ENCODE results near the gene ACOX2.

DNA sequence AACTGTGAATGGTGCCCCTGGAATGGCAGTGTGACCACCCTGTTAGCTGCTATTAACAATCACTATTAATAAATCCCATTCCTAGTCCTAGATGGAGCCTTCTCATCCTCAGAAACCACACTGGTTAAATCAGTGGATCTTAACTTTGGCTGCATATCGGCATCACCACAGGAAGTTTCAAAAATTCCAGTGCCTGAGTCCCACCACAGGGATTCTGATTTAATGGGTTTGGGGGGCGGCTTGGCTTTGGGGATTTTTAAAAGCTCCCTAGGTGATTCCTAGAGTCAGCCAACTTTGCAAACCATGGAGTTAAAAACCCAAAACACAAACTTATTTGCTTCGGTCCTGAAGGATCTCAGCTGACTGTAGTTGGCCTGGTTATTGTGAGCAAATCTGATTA is 37.1 kb upstream of the ACOX2 start:
- TF ChIP-seq, protein P1, sequence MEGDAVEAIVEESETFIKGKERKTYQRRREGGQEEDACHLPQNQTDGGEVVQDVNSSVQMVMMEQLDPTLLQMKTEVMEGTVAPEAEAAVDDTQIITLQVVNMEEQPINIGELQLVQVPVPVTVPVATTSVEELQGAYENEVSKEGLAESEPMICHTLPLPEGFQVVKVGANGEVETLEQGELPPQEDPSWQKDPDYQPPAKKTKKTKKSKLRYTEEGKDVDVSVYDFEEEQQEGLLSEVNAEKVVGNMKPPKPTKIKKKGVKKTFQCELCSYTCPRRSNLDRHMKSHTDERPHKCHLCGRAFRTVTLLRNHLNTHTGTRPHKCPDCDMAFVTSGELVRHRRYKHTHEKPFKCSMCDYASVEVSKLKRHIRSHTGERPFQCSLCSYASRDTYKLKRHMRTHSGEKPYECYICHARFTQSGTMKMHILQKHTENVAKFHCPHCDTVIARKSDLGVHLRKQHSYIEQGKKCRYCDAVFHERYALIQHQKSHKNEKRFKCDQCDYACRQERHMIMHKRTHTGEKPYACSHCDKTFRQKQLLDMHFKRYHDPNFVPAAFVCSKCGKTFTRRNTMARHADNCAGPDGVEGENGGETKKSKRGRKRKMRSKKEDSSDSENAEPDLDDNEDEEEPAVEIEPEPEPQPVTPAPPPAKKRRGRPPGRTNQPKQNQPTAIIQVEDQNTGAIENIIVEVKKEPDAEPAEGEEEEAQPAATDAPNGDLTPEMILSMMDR (IDR thresholded peaks at IDR 0.05): no peak
- no peak for TF ChIP-seq POLR2A (IDR thresholded peaks at IDR 0.05)

Data from body of pancreas (tissue), 4 donors.